GM18502 (cell line): ENCODE measurements around the gene CD247.

Source experiments
- ATAC-seq: cut with Tn5 transposase; IDR thresholded peaks from one replicate; pipeline ENCODE4 v1.9.1; 2021; ENCODE audit warnings: mild to moderate bottlenecking; ENCODE audit not compliant: unreplicated experiment, poor library complexity

The CD247 gene

GRCh38 chr1:167512046-167512654 is 6.2 kb downstream of the CD247 start:
- ATAC-seq = no peak

- no peak for ATAC-seq
Observed at GRCh38 chr1:167511374-167511986, 6.8 kb downstream of the CD247 start.

- no peak for ATAC-seq
Observed at GRCh38 chr1:167510881-167511280, 7.4 kb downstream of the CD247 start.

GRCh38 chr1:167510244-167510643 is 8.1 kb downstream of the CD247 start:
- no peak for ATAC-seq

- ATAC-seq = no peak
Observed at GRCh38 chr1:167509587-167509986, 8.7 kb downstream of the CD247 start.

GRCh38 chr1:167507719-167508118 is 10.6 kb downstream of the CD247 start:
- ATAC-seq = no peak

GRCh38 chr1:167504467-167504827 is 13.9 kb downstream of the CD247 start:
- ATAC-seq = no peak

- ATAC-seq = no peak
Observed at GRCh38 chr1:167503626-167504466, 14.5 kb downstream of the CD247 start.

- no peak for ATAC-seq
Observed at GRCh38 chr1:167502719-167503462, 15.4 kb downstream of the CD247 start.

- no peak for ATAC-seq
Observed at GRCh38 chr1:167502192-167502551, 16.2 kb downstream of the CD247 start.

GRCh38 chr1:167501515-167502191 is 16.7 kb downstream of the CD247 start:
- no peak for ATAC-seq

GRCh38 chr1:167500283-167500860 is 18.0 kb downstream of the CD247 start:
- no peak for ATAC-seq

GRCh38 chr1:167499664-167500101 is 18.6 kb downstream of the CD247 start:
- peak; percentile 97 for ATAC-seq

GRCh38 chr1:167499106-167499505 is 19.2 kb downstream of the CD247 start:
- ATAC-seq = peak; percentile 4

- ATAC-seq = no peak
Observed at GRCh38 chr1:167496797-167497619, 21.3 kb downstream of the CD247 start.

GRCh38 chr1:167493372-167493771 is 25.0 kb downstream of the CD247 start:
- no peak for ATAC-seq

GRCh38 chr1:167492481-167492910 is 25.8 kb downstream of the CD247 start:
- ATAC-seq = no peak

- no peak for ATAC-seq
Observed at GRCh38 chr1:167491586-167492461, 26.5 kb downstream of the CD247 start.
